Fibroblast of lung (primary cell): ENCODE data around the gene MINK1. TPM values are rescaled to one million over a fixed set of nuclear protein-coding genes. Genes with fewer than 3 reads are reported as not detected.
A peak's percentile ranks its signal among the peaks of the same experiment; 100 is the strongest.

Experiments
- DNase-seq, 2 donors: peaks; one replicate each; pipeline versions ENCODE4 v3.0.0 to v3.0.0-alpha.2; 2010; ENCODE audit warnings: low read depth in 2 of 2
- H2AFZ ChIP-seq: 2 replicates; pipeline ENCODE4 v1.5.1; 2012; ENCODE audit warnings: low read length, control low read depth, inconsistent platforms
- H3K27ac ChIP-seq: 2 replicates; pipeline ENCODE4 v1.5.1; 2011; ENCODE audit warnings: low read length, control low read depth; ENCODE audit not compliant: insufficient read depth
- H3K27me3 ChIP-seq: 2 replicates; pipeline ENCODE4 v1.5.1; 2011; ENCODE audit warnings: mild to moderate bottlenecking, low read length; ENCODE audit not compliant: control insufficient read depth, insufficient read depth
- H3K36me3 ChIP-seq: 2 replicates; pipeline ENCODE4 v1.5.1; 2011; ENCODE audit warnings: low read length; ENCODE audit not compliant: control insufficient read depth, insufficient read depth
- H3K4me1 ChIP-seq: 2 replicates; pipeline ENCODE4 v1.5.1; 2011; ENCODE audit warnings: low read length; ENCODE audit not compliant: control insufficient read depth, insufficient read depth; ENCODE audit errors: extremely low read depth
- H3K4me2 ChIP-seq: 2 replicates; pipeline ENCODE4 v1.5.1; 2011; ENCODE audit warnings: low read length, control low read depth; ENCODE audit not compliant: insufficient read depth; ENCODE audit errors: extremely low read depth
- H3K4me3 ChIP-seq, 4 experiments: fragments of 200-600 bp in 1 of 4; sonication (generic) in 1 of 4; replicated peaks in 1 of 4; 2 replicates each; pipeline ENCODE4 v1.5.1; 2011 to 2016; ENCODE audit warnings: low read length in 4 of 4, low read depth in 3 of 4, mild to moderate bottlenecking in 3 of 4, control low read depth in 2 of 4, inconsistent platforms in 1 of 4, mixed read lengths in 1 of 4; ENCODE audit not compliant: insufficient read depth in 1 of 4; ENCODE audit errors: control extremely low read depth in 1 of 4
- H3K79me2 ChIP-seq: 2 replicates; pipeline ENCODE4 v1.5.1; 2012; ENCODE audit warnings: mild to moderate bottlenecking, low read length, inconsistent platforms; ENCODE audit not compliant: control insufficient read depth, insufficient read depth
- H3K9ac ChIP-seq: 2 replicates; pipeline ENCODE4 v1.5.1; 2011; ENCODE audit warnings: mild to moderate bottlenecking, low read length, control low read depth; ENCODE audit not compliant: insufficient read depth
- H3K9me3 ChIP-seq: 2 replicates; pipeline ENCODE4 v1.5.1; 2012; ENCODE audit warnings: low read depth, low read length; ENCODE audit not compliant: control insufficient read depth, insufficient read depth
- H4K20me1 ChIP-seq: 2 replicates; pipeline ENCODE4 v1.5.1; 2011; ENCODE audit warnings: low read length; ENCODE audit not compliant: control insufficient read depth, insufficient read depth; ENCODE audit errors: extremely low read depth
- CTCF ChIP-seq, 2 donors: IDR thresholded peaks in 1 of 2; conservative IDR thresholded peaks in 1 of 2; 1 replicate in 1 of 2; 2 replicates in 1 of 2; pipeline ENCODE4 v1.5.1; 2011 to 2012; ENCODE audit warnings: low read length in 2 of 2, control low read depth in 1 of 2, inconsistent platforms in 1 of 2, low read depth in 1 of 2, mild to moderate bottlenecking in 1 of 2
- EZH2 ChIP-seq: IDR thresholded peaks from 2 replicates; pipeline ENCODE4 v1.5.1; 2012; ENCODE audit warnings: low read length, control low read depth, mild to moderate bottlenecking; ENCODE audit errors: missing control alignments
- polyA plus RNA-seq, 2 donors: library from polyadenylated mRNA; depleted of rRNA in 1 of 2; stranded (reverse) in 1 of 2; unstranded in 1 of 2; fragments of >200 nt; gene quantifications; 2 replicates each; pipeline ENCODE4 v1.2.1, GENCODE V29; 2011 to 2012; ENCODE audit warnings: missing spikeins in 1 of 2
- total RNA-seq: library from RNA; depleted of rRNA; stranded (reverse); fragments of >200 nt; gene quantifications from 2 replicates; pipeline ENCODE4 v1.2.1, GENCODE V29; 2014

Gene MINK1
- total and polyA plus RNA-seq, 2 donors (not counting 1 experiment from before 2014, with no cell fraction given), result 27.2 to 28.6 TPM

GRCh38 chr17:4802228-4802627 is 30.9 kb upstream of the MINK1 start, which contains the start of gene C17orf114:
TSS of gene C17orf114 (minus strand) at chr17:4802328.
- H2AFZ ChIP-seq, result no peak within 1 kb of the TSS
- H3K36me3 ChIP-seq, result peaks cover 11% of the 10 kb centered on the region

GRCh38 chr17:4806456-4806776 is 26.7 kb upstream of the MINK1 start:
- H3K79me2 ChIP-seq, result no peaks in the 10 kb centered on the region
- peak overlapping the region; percentile 67 to 82 (median 79) for H3K4me3 ChIP-seq
- H3K4me2 ChIP-seq, result peak overlapping the region; percentile 82
- H3K36me3 ChIP-seq, result peaks cover 4% of the 10 kb centered on the region
- no peak for DNase-seq
- no peaks in the 10 kb centered on the region for H3K27me3 ChIP-seq
- no peaks in the 10 kb centered on the region for H3K9me3 ChIP-seq
- peak overlapping the region; percentile 62 for H3K9ac ChIP-seq
- TF ChIP-seq CTCF (conservative IDR thresholded peaks at IDR 0.05 in 1 of 2, IDR thresholded peaks at IDR 0.05 in 1 of 2; ENCODE audit: low read depth in 1 of 2, low read length in 2 of 2), result no peak
- no peak for TF ChIP-seq EZH2
- H3K27ac ChIP-seq, result no peak overlapping the region
- H3K4me1 ChIP-seq, result no peaks in the 10 kb centered on the region
- no peaks in the 10 kb centered on the region for H4K20me1 ChIP-seq
- peak overlapping the region; percentile 87 for H2AFZ ChIP-seq

More at GRCh38 chr17:4802228-4802627, 30.9 kb upstream of the MINK1 start, which contains the start of gene C17orf114:
- TF ChIP-seq EZH2 (no peak), CTCF (conservative IDR thresholded peaks at IDR 0.05 in 1 of 2, IDR thresholded peaks at IDR 0.05 in 1 of 2; ENCODE audit: low read depth in 1 of 2, low read length in 2 of 2) (no peak)
- Histone ChIP-seq H3K4me2 (no peak within 1 kb of the TSS), H4K20me1 (no peaks in the 10 kb centered on the region), H3K27me3 (no peaks in the 10 kb centered on the region), H3K9ac (no peak within 1 kb of the TSS), H3K27ac (no peak within 1 kb of the TSS), H3K4me3 (no peak within 1 kb of the TSS), H3K79me2 (peaks cover 2% of the 10 kb centered on the region), H3K4me1 (no peaks in the 10 kb centered on the region), H3K9me3 (no peaks in the 10 kb centered on the region)
- no peak for DNase-seq

- no peak within 1 kb of the TSS for H3K27ac ChIP-seq
- peak within 1 kb of the TSS; percentile 63 for H3K9ac ChIP-seq
Observed at GRCh38 chr17:4806777-4807604, 26.1 kb upstream of the MINK1 start, which contains the start of gene PLD2. TSS of gene PLD2 (plus strand) at chr17:4807152. CDS start at chr17:4807773, 621 bp downstream.

More at GRCh38 chr17:4806777-4807604, 26.1 kb upstream of the MINK1 start, which contains the start of gene PLD2:
- Histone ChIP-seq H2AFZ (peak within 1 kb of the TSS; percentile 87), H3K79me2 (no peaks in the 10 kb centered on the region), H4K20me1 (no peaks in the 10 kb centered on the region), H3K36me3 (peaks cover 4% of the 10 kb centered on the region), H3K4me1 (no peaks in the 10 kb centered on the region), H3K9me3 (no peaks in the 10 kb centered on the region), H3K27me3 (no peaks in the 10 kb centered on the region), H3K4me2 (peak within 1 kb of the TSS; percentile 82), H3K4me3 (peak within 1 kb of the TSS; percentile 72 to 82 (median 79))
- peak; percentile 69 to 71 for DNase-seq
- TF ChIP-seq EZH2, result no peak
- TF ChIP-seq CTCF (conservative IDR thresholded peaks at IDR 0.05 in 1 of 2, IDR thresholded peaks at IDR 0.05 in 1 of 2; ENCODE audit: low read depth in 1 of 2, low read length in 2 of 2), result no peak
